Hematopoietic multipotent progenitor cell treated with erythropoietin and hydrocortisone succinate and interleukin-3 and kit ligand, for 6 days (in vitro differentiated cells): ENCODE data around the gene ST3GAL5.
"Not testable (repeated sequence)": the region's sequence is repeated elsewhere in the genome, so short reads cannot be mapped to it uniquely, and the experiment has no call there.

Source experiments
- DNase-seq: peaks from one replicate; pipeline ENCODE4 v3.0.0-alpha.2; 2015

ST3GAL5 gene

GRCh38 chr2:85890522-85891176 is 1.9 kb upstream of the ST3GAL5 start:
- DNase-seq, result peak; percentile 37

GRCh38 chr2:85889627-85890281 is 964 bp upstream of the ST3GAL5 start:
- DNase-seq, result no peak

GRCh38 chr2:85888020-85888683 is 638 bp downstream of the ST3GAL5 start:
- DNase-seq, result peak; percentile 27

GRCh38 chr2:85887566-85888019 is 1.2 kb downstream of the ST3GAL5 start:
- peak; percentile 48 for DNase-seq

GRCh38 chr2:85886590-85886989 is 2.2 kb downstream of the ST3GAL5 start:
- peak; percentile 22 for DNase-seq

GRCh38 chr2:85886141-85886540 is 2.6 kb downstream of the ST3GAL5 start:
- DNase-seq, result no peak

- DNase-seq, result not testable (repeated sequence)
Measured at GRCh38 chr2:85881781-85882180, 7.0 kb downstream of the ST3GAL5 start.

GRCh38 chr2:85880716-85881328 is 8.0 kb downstream of the ST3GAL5 start:
- DNase-seq, result not testable (repeated sequence)

- no peak for DNase-seq
Measured at GRCh38 chr2:85878719-85879370, 9.9 kb downstream of the ST3GAL5 start.

- no peak for DNase-seq
Measured at GRCh38 chr2:85875350-85876050, 13.3 kb downstream of the ST3GAL5 start.

- peak; percentile 45 for DNase-seq
Measured at GRCh38 chr2:85873679-85874078, 15.1 kb downstream of the ST3GAL5 start.

- no peak for DNase-seq
Measured at GRCh38 chr2:85872536-85873161, 16.1 kb downstream of the ST3GAL5 start.

GRCh38 chr2:85871494-85872164 is 17.2 kb downstream of the ST3GAL5 start:
- DNase-seq, result no peak

- DNase-seq, result no peak
Measured at GRCh38 chr2:85868822-85869221, 20.0 kb downstream of the ST3GAL5 start.

GRCh38 chr2:85867556-85868292 is 21.1 kb downstream of the ST3GAL5 start:
- no peak for DNase-seq

- no peak for DNase-seq
Measured at GRCh38 chr2:85867121-85867520, 21.7 kb downstream of the ST3GAL5 start.

GRCh38 chr2:85866165-85866659 is 22.6 kb downstream of the ST3GAL5 start:
- DNase-seq, result no peak

GRCh38 chr2:85865539-85866164 is 23.1 kb downstream of the ST3GAL5 start:
- no peak for DNase-seq

- no peak for DNase-seq
Measured at GRCh38 chr2:85864654-85865053, 24.1 kb downstream of the ST3GAL5 start.

GRCh38 chr2:85862426-85862825 is 26.4 kb downstream of the ST3GAL5 start:
- peak; percentile 49 for DNase-seq
